Gastroesophageal sphincter (tissue), 4 donors: ENCODE measurements around the gene PTH2R. TPM values are rescaled to one million over a fixed set of nuclear protein-coding genes. Genes with fewer than 3 reads are reported as not detected.

ENCODE experiments used
- ATAC-seq: fragments of 150-250 bp; one replicate; pipeline ENCODE4 v1.9.1; 2016; ENCODE audit warnings: mild to moderate bottlenecking, moderate library complexity
- H3K27ac ChIP-seq, 4 donors: fragments of 200-600 bp; sonication (generic) in 3 of 4; 1 replicate in 3 of 4; 2 replicates in 1 of 4; pipeline ENCODE4 v1.5.1; 2016 to 2019
- H3K27me3 ChIP-seq: fragments of 200-600 bp; sonication (generic); one replicate; pipeline ENCODE4 v1.5.1; 2019
- H3K36me3 ChIP-seq, 2 donors: fragments of 200-600 bp; sonication (generic); one replicate each; pipeline ENCODE4 v1.5.1; 2019; ENCODE audit warnings: control low read depth in 1 of 2
- H3K4me1 ChIP-seq, 3 donors: fragments of 200-600 bp; sonication (generic); 1 replicate in 2 of 3; 2 replicates in 1 of 3; pipeline ENCODE4 v1.5.1; 2016 to 2019; ENCODE audit warnings: control low read depth in 2 of 3
- H3K4me3 ChIP-seq, 2 donors: fragments of 200-600 bp; sonication (generic); one replicate each; pipeline ENCODE4 v1.5.1; 2019; ENCODE audit warnings: mild to moderate bottlenecking in 1 of 2, moderate library complexity in 1 of 2
- H3K9me3 ChIP-seq, 3 donors: fragments of 200-600 bp; sonication (generic); one replicate each; pipeline ENCODE4 v1.5.1; 2017 to 2019; ENCODE audit warnings: control low read depth in 2 of 3
- CTCF ChIP-seq, 4 experiments: fragments of 200-600 bp in 2 of 4; fragments of 450-650 bp in 2 of 4; sonication (generic) in 1 of 4; IDR thresholded peaks; one replicate each; pipeline ENCODE4 v1.5.1; 2017 to 2019; ENCODE audit warnings: antibody characterized with exemption in 4 of 4, mild to moderate bottlenecking in 2 of 4, moderate library complexity in 2 of 4
- EP300 ChIP-seq: sonication (generic); formaldehyde crosslinking; IDR thresholded peaks from one replicate; pipeline ENCODE4 v1.6.1; 2017; ENCODE audit warnings: antibody characterized with exemption, mild to moderate bottlenecking
- POLR2A ChIP-seq, 2 donors: fragments of 450-650 bp; IDR thresholded peaks; one replicate each; pipeline ENCODE4 v1.6.1; 2017; ENCODE audit warnings: antibody characterized with exemption in 2 of 2, mild to moderate bottlenecking in 2 of 2, moderate library complexity in 1 of 2
- POLR2AphosphoS5 ChIP-seq: sonication (generic); formaldehyde crosslinking; IDR thresholded peaks from one replicate; pipeline ENCODE4 v1.6.1; 2017; ENCODE audit warnings: antibody characterized with exemption
- WGBS, 2 donors: methylation state at CpG; one replicate each; pipeline ENCODE4 v1.1.5; 2018; ENCODE audit warnings: low coverage in 1 of 2; 5-methylcytosine and 5-hydroxymethylcytosine counted together
- total RNA-seq, 4 donors: library from RNA; depleted of rRNA; stranded (reverse); fragments of >200 nt; gene quantifications; one replicate each; pipeline ENCODE4 v1.1.0, GENCODE V29; 2016

The PTH2R gene
- total RNA-seq, 4 donors from 2014 or later, result 0.62 TPM; not detected in 3

GRCh38 chr2:208454861-208455260 lies 48.3 kb downstream of the PTH2R start:
- no peaks in the 10 kb centered on the region for H3K27me3 ChIP-seq
- no peak for TF ChIP-seq CTCF (IDR thresholded peaks at IDR 0.05)
- ATAC-seq, result no peak
- no peaks in the 10 kb centered on the region for H3K9me3 ChIP-seq
- H3K4me1 ChIP-seq, result no peaks in the 10 kb centered on the region
- H3K27ac ChIP-seq, result no peak overlapping the region
- H3K36me3 ChIP-seq, result no peaks in the 10 kb centered on the region
- H3K4me3 ChIP-seq, result no peak overlapping the region

GRCh38 chr2:208463721-208464120 lies 57.1 kb downstream of the PTH2R start:
- H3K9me3 ChIP-seq, result no peaks in the 10 kb centered on the region
- no peaks in the 10 kb centered on the region for H3K27me3 ChIP-seq
- no peak for TF ChIP-seq EP300
- TF ChIP-seq POLR2A (IDR thresholded peaks at IDR 0.05), result no peak
- no peak for TF ChIP-seq POLR2AphosphoS5
- TF ChIP-seq CTCF (IDR thresholded peaks at IDR 0.05), result no peak
- no peak overlapping the region for H3K4me3 ChIP-seq
- H3K36me3 ChIP-seq, result no peaks in the 10 kb centered on the region
- no peak overlapping the region for H3K27ac ChIP-seq
- H3K4me1 ChIP-seq, result no peaks in the 10 kb centered on the region
- 69 to 79% methylated on average over 2 of the region's 3 CpGs for WGBS, 2 donors
- ATAC-seq, result no peak

- WGBS, 2 donors, result 65% methylated on average over 2 to 8 of the region's 8 CpGs
- H3K4me3 ChIP-seq, result no peak overlapping the region
- ATAC-seq, result no peak
- no peaks in the 10 kb centered on the region for H3K36me3 ChIP-seq
- H3K9me3 ChIP-seq, result no peaks in the 10 kb centered on the region
- TF ChIP-seq POLR2A (IDR thresholded peaks at IDR 0.05), result no peak
- H3K4me1 ChIP-seq, result no peaks in the 10 kb centered on the region
- no peaks in the 10 kb centered on the region for H3K27me3 ChIP-seq
- H3K27ac ChIP-seq, result no peak overlapping the region
Measured at GRCh38 chr2:208464205-208464604, 57.6 kb downstream of the PTH2R start.

GRCh38 chr2:208466151-208466919 lies 59.7 kb downstream of the PTH2R start:
- Histone ChIP-seq H3K4me3 (no peak overlapping the region), H3K36me3 (no peaks in the 10 kb centered on the region), H3K27me3 (no peaks in the 10 kb centered on the region), H3K9me3 (peaks cover 0 to 4% (median 0%) of the 10 kb centered on the region in 3 donors), H3K27ac (no peak overlapping the region), H3K4me1 (no peaks in the 10 kb centered on the region)
- TF ChIP-seq CTCF (IDR thresholded peaks at IDR 0.05) (peak in 1 of 4 experiments; percentile 43), POLR2AphosphoS5 (no peak), EP300 (no peak)
- 37 to 39% methylated on average over 6 of the region's 6 CpGs for WGBS, 2 donors
- ATAC-seq, result no peak

GRCh38 chr2:208466920-208467298 lies 60.3 kb downstream of the PTH2R start:
- Histone ChIP-seq H3K27me3 (no peaks in the 10 kb centered on the region), H3K36me3 (no peaks in the 10 kb centered on the region), H3K9me3 (peaks cover 0 to 8% (median 0%) of the 10 kb centered on the region in 3 donors), H3K27ac (no peak overlapping the region), H3K4me3 (no peak overlapping the region), H3K4me1 (no peaks in the 10 kb centered on the region)
- ATAC-seq, result no peak
- WGBS, 2 donors, result 0 to 31% methylated on average over 1 of the region's 1 CpG
- no peak for TF ChIP-seq POLR2A (IDR thresholded peaks at IDR 0.05)
- no peak for TF ChIP-seq EP300
- TF ChIP-seq POLR2AphosphoS5, result no peak
- no peak for TF ChIP-seq CTCF (IDR thresholded peaks at IDR 0.05)
